ENCODE results near the gene ODF2L.
A peak's percentile ranks its signal among the peaks of the same experiment; 100 is the strongest.

Gene ODF2L

DNA sequence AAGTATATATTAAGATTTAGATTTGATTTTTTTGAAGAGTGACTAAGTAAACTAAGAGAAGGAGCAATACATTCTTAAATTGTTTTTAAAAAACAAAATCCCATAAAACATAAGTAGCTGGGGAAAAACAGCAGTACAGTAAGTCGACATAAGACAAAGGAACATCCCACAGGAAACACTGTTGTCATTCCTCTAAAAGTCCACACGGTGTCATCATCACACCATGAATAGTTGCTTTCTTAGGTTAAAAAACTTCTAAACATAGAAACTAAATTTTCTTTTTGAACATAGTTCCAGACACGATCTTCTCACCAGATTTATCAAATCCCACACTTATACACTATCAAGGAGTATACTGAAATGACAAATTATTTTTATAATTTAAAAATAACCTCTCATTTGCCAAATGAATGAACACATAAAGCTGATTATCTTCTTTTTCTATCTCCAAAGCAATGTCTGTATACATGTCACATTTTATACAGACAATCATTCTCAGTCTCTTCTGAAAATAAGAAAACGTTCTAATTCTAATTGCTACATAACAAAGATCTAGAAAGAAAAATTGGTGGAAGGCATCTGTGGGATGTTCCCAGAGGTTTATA, 15.8 kb downstream of the ODF2L start:
- H3K4me3 ChIP-seq (replicated peaks; ENCODE audit: insufficient read depth, low read length) = no peak overlapping the region
- H3K27ac ChIP-seq (replicated peaks) = no peak overlapping the region
- no peak for DNase-seq (ENCODE audit: low read depth in 1 of 2, low spot score in 1 of 2)
- no peaks in the 10 kb centered on the region for H3K27me3 ChIP-seq (ENCODE audit: insufficient read depth, poor library complexity, severe bottlenecking)
- TF ChIP-seq REST (IDR thresholded peaks at IDR 0.05; ENCODE audit: insufficient replicate concordance, low read depth) = no peak
- no peak for TF ChIP-seq GABPA (IDR thresholded peaks at IDR 0.05; ENCODE audit: low read depth)
- TF ChIP-seq CTCF (IDR thresholded peaks at IDR 0.05; ENCODE audit: insufficient read depth, low read length) = peak; percentile 67
- no peak for TF ChIP-seq POLR2AphosphoS5 (IDR thresholded peaks at IDR 0.05; ENCODE audit: low read depth)

DNA sequence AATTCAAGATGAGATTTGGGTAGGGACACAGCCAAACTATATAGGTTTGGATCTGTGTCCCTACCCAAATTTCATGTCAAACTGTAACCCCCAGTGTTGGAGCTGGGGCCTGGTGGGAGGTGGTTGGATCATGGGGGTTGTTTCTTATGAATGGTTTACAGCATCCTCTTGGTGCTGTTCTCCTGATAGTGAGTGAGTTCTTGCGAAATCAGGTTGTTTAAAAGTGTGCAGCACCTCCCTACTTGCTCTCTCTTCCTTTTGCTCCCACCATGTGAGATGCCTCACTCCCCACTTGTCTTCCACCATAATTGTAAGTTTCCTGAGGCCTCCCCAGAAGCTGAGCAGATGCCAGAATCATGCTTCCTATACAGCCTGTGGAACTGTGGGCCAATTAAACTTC, 17.3 kb downstream of the ODF2L start:
- TF ChIP-seq REST (IDR thresholded peaks at IDR 0.05; ENCODE audit: insufficient replicate concordance, low read depth) (no peak), SPI1 (IDR thresholded peaks at IDR 0.05; ENCODE audit: borderline replicate concordance, low read depth) (no peak), GABPA (IDR thresholded peaks at IDR 0.05; ENCODE audit: low read depth) (no peak), CTCF (IDR thresholded peaks at IDR 0.05; ENCODE audit: insufficient read depth, low read length) (no peak), POLR2AphosphoS5 (IDR thresholded peaks at IDR 0.05; ENCODE audit: low read depth) (no peak)
- DNase-seq (ENCODE audit: low read depth in 1 of 2, low spot score in 1 of 2) = no peak
- Histone ChIP-seq H3K27me3 (ENCODE audit: insufficient read depth, poor library complexity, severe bottlenecking) (no peaks in the 10 kb centered on the region), H3K27ac (replicated peaks) (no peak overlapping the region), H3K4me3 (replicated peaks; ENCODE audit: insufficient read depth, low read length) (no peak overlapping the region)

- TF ChIP-seq SPI1 (IDR thresholded peaks at IDR 0.05; ENCODE audit: borderline replicate concordance, low read depth) (no peak), REST (IDR thresholded peaks at IDR 0.05; ENCODE audit: insufficient replicate concordance, low read depth) (no peak), GABPA (IDR thresholded peaks at IDR 0.05; ENCODE audit: low read depth) (no peak), POLR2AphosphoS5 (IDR thresholded peaks at IDR 0.05; ENCODE audit: low read depth) (no peak), CTCF (IDR thresholded peaks at IDR 0.05; ENCODE audit: insufficient read depth, low read length) (no peak)
- DNase-seq (ENCODE audit: low read depth in 1 of 2, low spot score in 1 of 2) = no peak
- Histone ChIP-seq H3K4me3 (replicated peaks; ENCODE audit: insufficient read depth, low read length) (no peak overlapping the region), H3K27ac (replicated peaks) (no peak overlapping the region), H3K27me3 (ENCODE audit: insufficient read depth, poor library complexity, severe bottlenecking) (no peaks in the 10 kb centered on the region)
These were observed 18.8 kb downstream of the ODF2L start for GRCh38 chr1:86377341-86377740.

Measured in HL-60 (cell line).